Sigmoid colon (tissue), 4 donors: ENCODE measurements around the gene GNAI2.

Source experiments
- EP300 ChIP-seq, 4 donors: sonication (generic); formaldehyde crosslinking; IDR thresholded peaks; one replicate each; pipeline ENCODE4 v1.6.1; 2017; ENCODE audit warnings: antibody characterized with exemption in 4 of 4
- POLR2A ChIP-seq, 2 donors: fragments of 450-650 bp; IDR thresholded peaks; one replicate each; pipeline ENCODE4 v1.6.1; 2016; ENCODE audit warnings: antibody characterized with exemption in 2 of 2, mild to moderate bottlenecking in 2 of 2, moderate library complexity in 2 of 2
- POLR2AphosphoS5 ChIP-seq, 4 donors: sonication (generic); formaldehyde crosslinking; IDR thresholded peaks; one replicate each; pipeline ENCODE4 v1.6.1; 2017; ENCODE audit warnings: antibody characterized with exemption in 4 of 4
- TF ChIP-seq, protein P1 (sequence below), 4 experiments: fragments of 450-650 bp in 3 of 4; fragments of 200-600 bp in 1 of 4; IDR thresholded peaks; one replicate each; pipeline ENCODE4 v1.5.1; 2016 to 2019; ENCODE audit warnings: antibody characterized with exemption in 4 of 4, mild to moderate bottlenecking in 3 of 4, moderate library complexity in 2 of 4

DNA sequence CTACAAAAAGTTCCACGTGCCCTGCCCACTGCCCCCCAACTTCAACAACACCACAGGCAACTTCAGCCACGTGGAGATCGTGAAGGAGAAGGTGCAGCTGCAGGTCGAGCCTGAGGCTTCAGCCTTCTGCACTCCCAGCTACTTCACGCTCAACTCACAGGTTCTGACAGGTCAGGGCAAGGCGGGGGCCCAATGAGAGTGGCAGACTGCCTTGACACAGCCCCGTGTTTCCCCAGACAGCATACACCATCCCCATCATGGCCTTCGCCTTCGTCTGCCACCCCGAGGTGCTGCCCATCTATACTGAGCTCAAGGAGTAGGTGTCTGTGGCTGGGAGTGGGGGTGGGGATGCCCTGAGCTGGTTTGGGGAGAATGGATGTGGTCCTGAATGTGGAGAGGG lies 18.3 kb upstream of the GNAI2 start:
- TF ChIP-seq, protein P1, sequence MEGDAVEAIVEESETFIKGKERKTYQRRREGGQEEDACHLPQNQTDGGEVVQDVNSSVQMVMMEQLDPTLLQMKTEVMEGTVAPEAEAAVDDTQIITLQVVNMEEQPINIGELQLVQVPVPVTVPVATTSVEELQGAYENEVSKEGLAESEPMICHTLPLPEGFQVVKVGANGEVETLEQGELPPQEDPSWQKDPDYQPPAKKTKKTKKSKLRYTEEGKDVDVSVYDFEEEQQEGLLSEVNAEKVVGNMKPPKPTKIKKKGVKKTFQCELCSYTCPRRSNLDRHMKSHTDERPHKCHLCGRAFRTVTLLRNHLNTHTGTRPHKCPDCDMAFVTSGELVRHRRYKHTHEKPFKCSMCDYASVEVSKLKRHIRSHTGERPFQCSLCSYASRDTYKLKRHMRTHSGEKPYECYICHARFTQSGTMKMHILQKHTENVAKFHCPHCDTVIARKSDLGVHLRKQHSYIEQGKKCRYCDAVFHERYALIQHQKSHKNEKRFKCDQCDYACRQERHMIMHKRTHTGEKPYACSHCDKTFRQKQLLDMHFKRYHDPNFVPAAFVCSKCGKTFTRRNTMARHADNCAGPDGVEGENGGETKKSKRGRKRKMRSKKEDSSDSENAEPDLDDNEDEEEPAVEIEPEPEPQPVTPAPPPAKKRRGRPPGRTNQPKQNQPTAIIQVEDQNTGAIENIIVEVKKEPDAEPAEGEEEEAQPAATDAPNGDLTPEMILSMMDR (IDR thresholded peaks at IDR 0.05) = no peak
- no peak for TF ChIP-seq POLR2AphosphoS5 (IDR thresholded peaks at IDR 0.05)
- TF ChIP-seq EP300 (IDR thresholded peaks at IDR 0.05) = no peak
- no peak for TF ChIP-seq POLR2A (IDR thresholded peaks at IDR 0.05)
